NCI-H748 (cell line): ENCODE data around the gene ADCY3.

ENCODE experiments used
- DNase-seq: peaks from one replicate; lab custom pipeline; 2025; ENCODE audit not compliant: unreplicated experiment; lab: John Stamatoyannopoulos, UW

Gene ADCY3

GRCh38 chr2:24906466-24906865, 13.6 kb downstream of the ADCY3 start:
- DNase-seq: no peak

GRCh38 chr2:24903161-24904103, 16.6 kb downstream of the ADCY3 start:
- no peak for DNase-seq

- DNase-seq: no peak
These were observed 20.6 kb downstream of the ADCY3 start for GRCh38 chr2:24899361-24899910.

GRCh38 chr2:24898122-24899109, 21.6 kb downstream of the ADCY3 start:
- DNase-seq: no peak

GRCh38 chr2:24894750-24895149, 25.3 kb downstream of the ADCY3 start:
- DNase-seq: no peak

- no peak for DNase-seq
These were observed 26.1 kb downstream of the ADCY3 start for GRCh38 chr2:24893934-24894333.

GRCh38 chr2:24892928-24893327, 27.1 kb downstream of the ADCY3 start:
- DNase-seq: no peak

GRCh38 chr2:24891201-24891600, 28.8 kb downstream of the ADCY3 start:
- DNase-seq: no peak

- no peak for DNase-seq
These were observed 30.8 kb downstream of the ADCY3 start for GRCh38 chr2:24889221-24889620.

GRCh38 chr2:24888177-24888576, 31.9 kb downstream of the ADCY3 start:
- no peak for DNase-seq

- no peak for DNase-seq
These were observed 32.6 kb downstream of the ADCY3 start for GRCh38 chr2:24887307-24887874.

- DNase-seq: no peak
These were observed 33.2 kb downstream of the ADCY3 start for GRCh38 chr2:24886691-24887304.

- DNase-seq: no peak
These were observed 33.9 kb downstream of the ADCY3 start for GRCh38 chr2:24886126-24886501.

- DNase-seq: peak; percentile 35
These were observed 34.6 kb downstream of the ADCY3 start for GRCh38 chr2:24885221-24886125.

GRCh38 chr2:24883946-24884345, 36.1 kb downstream of the ADCY3 start:
- no peak for DNase-seq

- DNase-seq: no peak
These were observed 38.4 kb downstream of the ADCY3 start for GRCh38 chr2:24881623-24882022.

GRCh38 chr2:24881158-24881557, 38.9 kb downstream of the ADCY3 start:
- DNase-seq: no peak

- DNase-seq: no peak
These were observed 41.7 kb downstream of the ADCY3 start for GRCh38 chr2:24878341-24878740.

GRCh38 chr2:24877646-24878045, 42.4 kb downstream of the ADCY3 start:
- DNase-seq: no peak

GRCh38 chr2:24877067-24877466, 43.0 kb downstream of the ADCY3 start:
- no peak for DNase-seq
